Glomerular endothelial cell (primary cell): ENCODE measurements around the gene SDSL. TPM values are rescaled to one million over a fixed set of nuclear protein-coding genes. Genes with fewer than 3 reads are reported as not detected.

ENCODE experiments used
- DNase-seq: peaks from one replicate; pipeline ENCODE4 v3.0.0-alpha.2; 2011; ENCODE audit warnings: low read depth, low spot score; ENCODE audit errors: extremely low read depth
- total RNA-seq: library from RNA; depleted of rRNA; stranded (reverse); fragments of >200 nt; gene quantifications from 2 replicates; pipeline ENCODE4 v1.2.3, GENCODE V29; 2015

The SDSL gene, protein sequence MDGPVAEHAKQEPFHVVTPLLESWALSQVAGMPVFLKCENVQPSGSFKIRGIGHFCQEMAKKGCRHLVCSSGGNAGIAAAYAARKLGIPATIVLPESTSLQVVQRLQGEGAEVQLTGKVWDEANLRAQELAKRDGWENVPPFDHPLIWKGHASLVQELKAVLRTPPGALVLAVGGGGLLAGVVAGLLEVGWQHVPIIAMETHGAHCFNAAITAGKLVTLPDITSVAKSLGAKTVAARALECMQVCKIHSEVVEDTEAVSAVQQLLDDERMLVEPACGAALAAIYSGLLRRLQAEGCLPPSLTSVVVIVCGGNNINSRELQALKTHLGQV
- total RNA-seq: 4.3 and 7.8 TPM in 2 replicates

GRCh38 chr12:113422030-113422885 is at the start of gene SDSL:
Gene SDSL, plus strand, starts transcription at chr12:113422380. Its CDS starts 5,603 bp downstream, at chr12:113427983.
- no peak for DNase-seq

GRCh38 chr12:113373440-113373839 is 48.7 kb upstream of the SDSL start:
- no peak for DNase-seq

- no peak for DNase-seq
Observed at GRCh38 chr12:113373969-113374368, 48.2 kb upstream of the SDSL start.

- DNase-seq: no peak
Observed at GRCh38 chr12:113374823-113375428, 47.3 kb upstream of the SDSL start.

- no peak for DNase-seq
Observed at GRCh38 chr12:113378291-113378690, 43.9 kb upstream of the SDSL start.

- no peak for DNase-seq
Observed at GRCh38 chr12:113381220-113381619, 41.0 kb upstream of the SDSL start.

- no peak for DNase-seq
Observed at GRCh38 chr12:113382206-113382605, 40.0 kb upstream of the SDSL start.

DNA sequence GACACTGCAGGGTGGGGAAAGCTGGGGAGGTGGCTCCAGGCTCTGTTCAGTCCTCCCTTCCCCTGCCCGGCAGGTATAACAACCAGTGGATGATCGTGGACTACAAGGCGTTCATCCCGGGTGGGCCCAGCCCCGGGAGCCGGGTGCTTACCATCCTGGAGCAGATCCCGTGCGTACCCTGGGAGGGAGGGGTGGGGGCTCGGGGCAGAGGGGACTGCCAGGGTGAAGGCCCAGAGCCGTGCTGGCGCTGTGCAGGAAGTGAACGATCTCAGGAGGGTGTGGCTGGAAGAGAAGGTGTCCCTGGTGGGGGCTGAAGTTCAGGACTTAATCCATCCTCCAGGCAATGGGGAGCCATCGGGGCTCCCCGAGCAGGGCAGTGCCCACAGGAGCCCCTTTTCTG is 37.4 kb upstream of the SDSL start:
- no peak for DNase-seq

DNA sequence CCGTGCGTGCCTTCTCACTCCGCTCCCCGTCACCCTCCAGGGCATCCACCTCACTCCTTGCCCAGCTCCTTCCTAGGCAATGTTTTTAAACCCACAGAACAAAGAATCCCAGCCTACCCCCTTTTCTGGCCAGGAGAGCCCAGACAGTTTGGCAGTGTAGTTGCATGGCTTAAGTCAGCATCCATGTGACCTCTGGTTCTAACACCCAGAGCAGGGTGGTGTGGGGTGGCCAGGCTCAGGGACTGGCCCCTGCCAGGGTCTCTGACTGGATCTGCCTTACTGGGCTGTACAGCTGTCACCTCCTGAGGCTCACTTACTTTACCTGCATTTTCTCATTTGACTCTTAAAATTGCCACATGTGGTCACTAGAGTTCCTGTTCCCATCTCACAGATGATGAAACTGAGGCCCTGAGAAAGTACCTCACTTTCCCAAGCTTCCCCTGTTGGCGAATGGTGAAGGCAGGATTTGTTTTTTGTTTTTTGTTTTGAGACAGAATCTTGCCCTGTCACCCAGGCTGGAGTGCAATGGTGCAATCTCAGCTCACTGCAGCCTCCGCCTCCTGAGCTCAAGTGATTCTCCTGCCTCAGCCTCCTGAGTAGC is 36.8 kb upstream of the SDSL start:
- no peak for DNase-seq

DNA sequence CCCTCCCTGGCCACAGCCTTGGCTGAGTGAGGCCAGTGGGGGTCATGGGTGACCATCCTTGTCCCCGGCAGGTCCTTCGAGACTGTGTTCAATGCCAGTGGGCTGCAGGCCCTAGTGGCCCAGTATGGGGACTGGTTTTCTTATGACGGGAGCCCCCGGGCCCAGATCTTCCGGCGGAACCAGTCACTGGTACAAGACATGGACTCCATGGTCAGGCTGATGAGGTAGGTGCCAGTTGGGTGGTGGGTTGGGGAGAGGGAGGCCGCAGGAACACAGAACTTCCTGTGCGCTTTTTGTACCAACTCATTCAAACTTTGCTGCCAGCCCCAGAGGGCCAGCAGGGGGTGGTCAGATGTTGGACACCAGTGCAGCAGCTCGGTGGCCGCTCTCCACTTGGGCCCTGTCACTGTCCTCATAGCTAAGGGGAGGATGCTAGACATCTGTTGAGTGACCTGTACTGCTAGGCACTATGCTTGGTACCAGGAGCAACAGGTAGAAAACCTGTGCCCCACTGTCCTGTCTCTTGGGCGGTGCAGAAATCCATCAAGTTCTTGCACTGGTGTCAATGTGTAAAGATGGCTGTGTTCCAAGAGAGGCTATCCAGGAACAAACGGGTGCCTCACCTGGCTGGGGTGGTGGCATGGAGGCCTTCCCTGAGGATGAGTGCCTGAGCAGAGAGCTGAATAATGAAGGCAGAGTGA is 35.2 kb upstream of the SDSL start:
- no peak for DNase-seq

GRCh38 chr12:113387631-113388030 is 34.5 kb upstream of the SDSL start:
- DNase-seq: no peak

DNA sequence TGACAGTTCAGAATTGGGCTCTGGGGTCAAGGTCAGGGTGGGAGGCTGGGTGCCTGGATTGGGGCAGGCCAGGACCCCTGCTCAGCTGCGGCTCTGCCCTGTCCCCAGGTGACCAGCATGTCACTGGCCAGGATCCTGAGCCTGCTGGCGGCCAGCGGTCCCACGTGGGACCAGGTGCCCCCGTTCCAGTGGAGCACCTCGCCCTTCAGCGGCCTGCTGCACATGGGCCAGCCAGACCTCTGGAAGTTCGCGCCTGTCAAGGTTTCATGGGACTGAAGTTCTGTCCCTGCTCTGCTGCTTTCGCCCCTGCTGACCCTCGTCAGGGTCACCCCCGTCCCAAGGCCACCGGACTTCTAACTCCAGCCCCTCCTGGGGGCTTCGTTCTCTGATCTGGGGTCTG is 33.8 kb upstream of the SDSL start:
- DNase-seq: no peak

- DNase-seq: no peak
Observed at GRCh38 chr12:113390064-113391043, 31.8 kb upstream of the SDSL start.

GRCh38 chr12:113391145-113391544 is 31.0 kb upstream of the SDSL start:
- DNase-seq: no peak

DNA sequence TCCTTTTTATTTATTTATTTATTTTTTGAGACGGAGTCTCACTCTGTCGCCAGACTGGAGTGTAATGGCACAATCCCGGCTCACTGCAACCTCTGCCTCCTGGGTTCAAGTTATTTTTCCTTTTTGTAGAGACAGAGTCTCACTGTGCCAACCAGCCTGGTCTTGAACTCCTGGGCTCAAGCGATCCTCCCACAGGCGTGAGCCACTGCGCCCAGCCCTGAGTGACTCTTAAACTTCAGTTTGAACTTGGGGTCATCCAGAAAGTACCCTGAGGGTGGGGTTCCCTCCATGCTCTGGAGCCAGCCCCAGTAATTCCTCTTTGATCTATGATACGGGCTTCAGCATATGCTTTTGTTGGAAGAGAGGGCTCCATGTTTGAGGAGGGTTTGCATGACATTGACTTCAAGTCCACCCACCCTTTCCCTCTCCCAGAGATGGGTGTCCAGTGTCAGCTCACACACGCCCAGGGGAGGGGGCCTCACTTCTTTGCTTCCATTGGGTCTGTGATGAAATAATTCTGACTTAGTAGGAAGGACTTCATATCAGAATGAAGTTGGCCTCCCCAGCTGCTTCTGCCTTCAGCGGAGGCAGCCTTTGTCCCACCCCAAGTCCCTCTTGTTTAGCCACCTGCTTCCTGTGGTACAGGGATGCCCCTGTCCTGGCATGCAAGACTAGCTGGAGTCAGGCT is 30.4 kb upstream of the SDSL start:
- no peak for DNase-seq

DNA sequence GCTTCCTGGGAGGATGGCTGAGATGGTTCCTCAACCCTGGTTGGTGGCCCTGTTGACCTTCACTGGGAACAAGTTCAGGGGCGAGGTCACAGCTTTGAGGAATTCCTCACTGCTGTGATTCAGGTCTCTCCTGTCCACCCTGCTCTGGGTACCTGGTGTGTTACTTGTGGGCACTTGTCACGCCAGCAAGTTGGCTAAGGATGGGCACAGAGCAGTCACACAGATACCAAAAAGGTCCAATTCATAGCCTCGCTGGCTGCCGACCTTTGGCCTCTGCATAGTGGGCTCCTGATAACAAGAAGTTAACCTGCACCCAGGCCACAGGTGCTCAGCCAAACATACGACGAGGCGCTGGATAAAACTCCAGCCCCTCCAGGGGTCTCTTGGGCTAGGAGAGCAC is 29.7 kb upstream of the SDSL start:
- no peak for DNase-seq

DNA sequence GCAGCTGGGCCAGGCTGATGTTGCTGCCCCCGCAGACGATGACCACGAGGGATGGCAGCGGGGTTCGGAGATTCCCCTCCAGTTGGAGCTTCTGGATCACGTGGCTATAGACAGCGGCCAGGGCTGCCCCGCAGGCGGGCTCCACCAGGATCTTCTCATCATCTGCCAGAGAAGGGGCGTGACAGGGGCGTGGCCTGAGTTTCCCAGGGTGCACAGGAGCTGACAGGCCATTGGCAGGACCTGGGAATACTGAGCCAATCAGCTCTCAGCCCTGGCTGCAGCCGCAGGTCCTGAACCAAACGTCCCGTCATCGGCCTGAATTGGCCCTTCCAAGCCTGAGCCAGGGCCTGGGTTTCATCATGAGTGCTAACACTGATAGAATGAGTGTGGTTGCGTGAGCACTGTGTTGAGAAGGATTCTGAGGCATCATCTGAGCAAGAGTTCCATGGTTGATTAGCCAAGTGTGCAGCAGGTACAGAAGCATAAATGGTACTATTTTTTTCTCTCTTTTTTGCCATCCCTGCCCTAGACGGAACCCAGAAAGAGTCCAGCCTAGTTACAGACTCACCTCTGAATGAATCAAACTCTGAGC is 29.1 kb upstream of the SDSL start:
- no peak for DNase-seq

DNA sequence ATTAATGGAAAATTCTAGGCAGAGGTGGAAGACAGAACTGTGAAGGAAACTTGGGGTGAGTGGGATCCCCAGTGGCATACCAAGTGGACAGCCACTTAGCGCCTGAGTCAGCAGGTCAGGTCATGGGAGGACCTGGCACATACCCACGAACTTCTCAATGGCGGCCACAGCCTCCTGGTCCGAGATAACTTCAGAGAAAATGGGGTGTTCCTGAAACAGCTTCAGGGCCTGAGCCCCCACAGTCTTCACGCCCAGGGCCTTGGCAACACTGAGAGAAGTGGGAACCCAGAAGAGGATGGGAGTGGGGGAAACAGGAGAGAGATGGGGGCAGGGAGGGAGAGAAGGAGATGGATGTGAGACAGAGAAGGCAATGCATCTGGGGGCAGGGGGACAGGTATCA is 28.4 kb upstream of the SDSL start:
- DNase-seq: no peak
